ENCODE measurements around the gene FGR. TPM values are rescaled to one million over a fixed set of nuclear protein-coding genes. Genes with fewer than 3 reads are reported as not detected.
"Not testable (repeated sequence)": the region's sequence is repeated elsewhere in the genome, so short reads cannot be mapped to it uniquely, and the experiment has no call there.

FGR gene
- total and polyA plus RNA-seq, 2 experiments from 2014 or later: 0.18 TPM; not detected in 1

GRCh38 chr1:27630859-27631491, 4.0 kb downstream of the FGR start:
- Histone ChIP-seq H3K27me3 (peaks cover 45% of the 10 kb centered on the region), H3K36me3 (no peaks in the 10 kb centered on the region), H3K9me3 (ENCODE audit: low read depth) (no peaks in the 10 kb centered on the region), H3K4me3 (no peak overlapping the region), H3K27ac (no peak overlapping the region), H3K4me1 (ENCODE audit: low read depth) (no peaks in the 10 kb centered on the region)
- TF ChIP-seq CTCF (IDR thresholded peaks at IDR 0.05; ENCODE audit: low read depth, low read length): no peak
- DNase-seq (ENCODE audit: low read depth in 1 of 2, low spot score in 1 of 2): no peak

- H3K36me3 ChIP-seq: no peaks in the 10 kb centered on the region
- no peak overlapping the region for H3K4me3 ChIP-seq
- DNase-seq (ENCODE audit: low read depth in 1 of 2, low spot score in 1 of 2): no peak
- peaks cover 23% of the 10 kb centered on the region for H3K27me3 ChIP-seq
- H3K4me1 ChIP-seq (ENCODE audit: low read depth): no peaks in the 10 kb centered on the region
- H3K9me3 ChIP-seq (ENCODE audit: low read depth): no peaks in the 10 kb centered on the region
- TF ChIP-seq CTCF (IDR thresholded peaks at IDR 0.05; ENCODE audit: low read depth, low read length): no peak
- H3K27ac ChIP-seq: no peak overlapping the region
Observed at GRCh38 chr1:27628712-27629111, 6.3 kb downstream of the FGR start.

- DNase-seq (ENCODE audit: low read depth in 1 of 2, low spot score in 1 of 2); H3K36me3 ChIP-seq; H3K27ac ChIP-seq; H3K4me1 ChIP-seq (ENCODE audit: low read depth); H3K9me3 ChIP-seq (ENCODE audit: low read depth); H3K4me3 ChIP-seq: not testable (repeated sequence)
- H3K27me3 ChIP-seq: peaks cover 14% of the 10 kb centered on the region
Observed at GRCh38 chr1:27627733-27628132, 7.3 kb downstream of the FGR start.

GRCh38 chr1:27627061-27627460, 7.9 kb downstream of the FGR start:
- no peaks in the 10 kb centered on the region for H3K9me3 ChIP-seq (ENCODE audit: low read depth)
- no peak for DNase-seq (ENCODE audit: low read depth in 1 of 2, low spot score in 1 of 2)
- no peak overlapping the region for H3K4me3 ChIP-seq
- H3K27ac ChIP-seq: no peak overlapping the region
- no peak for TF ChIP-seq CTCF (IDR thresholded peaks at IDR 0.05; ENCODE audit: low read depth, low read length)
- no peaks in the 10 kb centered on the region for H3K4me1 ChIP-seq (ENCODE audit: low read depth)
- peaks cover 8% of the 10 kb centered on the region for H3K27me3 ChIP-seq
- no peaks in the 10 kb centered on the region for H3K36me3 ChIP-seq

- Histone ChIP-seq H3K4me1 (ENCODE audit: low read depth) (no peaks in the 10 kb centered on the region), H3K4me3 (no peak overlapping the region), H3K9me3 (ENCODE audit: low read depth) (no peaks in the 10 kb centered on the region), H3K27ac (no peak overlapping the region), H3K36me3 (no peaks in the 10 kb centered on the region), H3K27me3 (peaks cover 3% of the 10 kb centered on the region)
- no peak for TF ChIP-seq CTCF (IDR thresholded peaks at IDR 0.05; ENCODE audit: low read depth, low read length)
- peak in 1 of 2 donors; percentile 18 for DNase-seq (ENCODE audit: low read depth in 1 of 2, low spot score in 1 of 2)
Observed at GRCh38 chr1:27626031-27626935, 8.7 kb downstream of the FGR start.

All from cardiac muscle cell (in vitro differentiated cells and primary cell).